H1 (cell line): Measurements from ENCODE around the gene CDCP1. TPM values are rescaled to one million over a fixed set of nuclear protein-coding genes. Genes with fewer than 3 reads are reported as not detected.

ENCODE experiments used
- CTCF ChIA-PET: fragments of 300-600 bp; sonication (Branson Sonifier 250); formaldehyde crosslinking; loops from one replicate; lab custom pipeline; 2021; ENCODE audit not compliant: partially characterized antibody; lab: Charles Lee
- POLR2A ChIA-PET: fragments of 300-600 bp; sonication (Branson Sonifier 250); formaldehyde crosslinking; loops from one replicate; lab custom pipeline; 2021; ENCODE audit warnings: inconsistent platforms; ENCODE audit not compliant: partially characterized antibody; lab: Charles Lee
- DNase-seq, 2 experiments: peaks; one replicate each; pipeline versions ENCODE4 v3.0.0 to v3.0.0-alpha.2; 2010 to 2022; ENCODE audit warnings: low spot score in 2 of 2, low read depth in 1 of 2, mixed read lengths in 1 of 2
- FAIRE-seq: peaks from 2 replicates; lab custom pipeline; 2011; peaks lifted over from hg19 to GRCh38; lab: Jason Lieb, UNC
- H2AFZ ChIP-seq: 2 replicates; pipeline ENCODE4 v1.8.1; 2012; ENCODE audit warnings: low read length, inconsistent platforms
- H2AK5ac ChIP-seq: 2 replicates; pipeline ENCODE4 v1.6.1; 2013; ENCODE audit warnings: low read depth, low read length
- H2BK120ac ChIP-seq: replicated peaks from 2 replicates; pipeline ENCODE3; 2013; ENCODE audit warnings: low read depth, low read length, inconsistent platforms
- H2BK12ac ChIP-seq: 2 replicates; pipeline ENCODE4 v1.6.1; 2013; ENCODE audit warnings: low read depth, low read length
- H2BK15ac ChIP-seq: 2 replicates; pipeline ENCODE4 v1.6.1; 2013; ENCODE audit warnings: low read length
- H2BK20ac ChIP-seq: 2 replicates; pipeline ENCODE4 v1.6.1; 2013; ENCODE audit warnings: low read length
- H2BK5ac ChIP-seq: 2 replicates; pipeline ENCODE4 v1.6.1; 2013; ENCODE audit warnings: low read depth, low read length
- H3K14ac ChIP-seq: 2 replicates; pipeline ENCODE4 v1.6.1; 2013; ENCODE audit warnings: inconsistent platforms; ENCODE audit not compliant: insufficient read length
- H3K18ac ChIP-seq: 2 replicates; pipeline ENCODE4 v1.6.1; 2013; ENCODE audit warnings: low read length; ENCODE audit errors: extremely low read depth
- H3K23ac ChIP-seq: 2 replicates; pipeline ENCODE4 v1.6.1; 2013; ENCODE audit warnings: inconsistent platforms; ENCODE audit not compliant: insufficient read length
- H3K23me2 ChIP-seq: 2 replicates; pipeline ENCODE4 v1.6.1; 2013; ENCODE audit warnings: low read depth, low read length
- H3K27ac ChIP-seq: 2 replicates; pipeline ENCODE4 v1.6.1; 2011; ENCODE audit warnings: low read depth, low read length, inconsistent platforms
- H3K27me3 ChIP-seq, 4 experiments: replicated peaks in 1 of 4; 1 replicate in 1 of 4; 2 replicates in 3 of 4; pipeline versions ENCODE4 v1.6.1 to v1.8.1; 2011 to 2013; ENCODE audit warnings: low read length in 3 of 4, mild to moderate bottlenecking in 3 of 4, inconsistent platforms in 2 of 4, mixed read lengths in 2 of 4, moderate library complexity in 1 of 4; ENCODE audit not compliant: control insufficient read depth in 3 of 4, insufficient read depth in 3 of 4; ENCODE audit errors: extremely low read depth in 1 of 4
- H3K36me3 ChIP-seq, 4 experiments: 2 replicates each; pipeline versions ENCODE4 v1.6.1 to v1.8.1; 2011 to 2013; ENCODE audit warnings: mild to moderate bottlenecking in 4 of 4, low read length in 3 of 4, moderate library complexity in 2 of 4, control low read depth in 1 of 4, inconsistent platforms in 1 of 4; ENCODE audit not compliant: insufficient read depth in 4 of 4, control insufficient read depth in 2 of 4
- H3K4ac ChIP-seq: replicated peaks from 2 replicates; pipeline ENCODE3; 2013; ENCODE audit warnings: low read length, low read depth, mixed read lengths, inconsistent platforms; ENCODE audit not compliant: insufficient read length
- H3K4me1 ChIP-seq, 4 experiments: replicated peaks in 1 of 4; 1 replicate in 1 of 4; 2 replicates in 3 of 4; pipeline versions ENCODE4 v1.6.1 to v1.8.1; 2011 to 2013; ENCODE audit warnings: low read length in 3 of 4, inconsistent platforms in 2 of 4, mixed read lengths in 1 of 4; ENCODE audit not compliant: insufficient read depth in 4 of 4, control insufficient read depth in 3 of 4
- H3K4me2 ChIP-seq, 2 experiments: 2 replicates each; pipeline versions ENCODE4 v1.6.1 to v1.8.1; 2011 to 2013; ENCODE audit warnings: low read depth in 2 of 2, low read length in 2 of 2, control low read depth in 1 of 2, inconsistent platforms in 1 of 2, mild to moderate bottlenecking in 1 of 2; ENCODE audit not compliant: insufficient read depth in 1 of 2
- H3K4me3 ChIP-seq, 4 experiments: fragments of 200-600, 300-600 bp in 1 of 4; sonication (generic), shearing (Covaris generic), sonication (Bioruptor Twin) in 1 of 4; 2 replicates each; pipeline versions ENCODE4 v1.5.1 to v1.8.1; 2011 to 2016; ENCODE audit warnings: low read length in 4 of 4, low read depth in 3 of 4, control low read depth in 2 of 4, inconsistent platforms in 2 of 4, mild to moderate bottlenecking in 2 of 4, mixed read lengths in 1 of 4, moderate library complexity in 1 of 4; ENCODE audit not compliant: insufficient read depth in 2 of 4; ENCODE audit errors: extremely low read depth in 1 of 4
- H3K56ac ChIP-seq: replicated peaks from 2 replicates; pipeline ENCODE3; 2013; ENCODE audit warnings: low read depth, mild to moderate bottlenecking, mixed read lengths, low read length, inconsistent platforms; ENCODE audit not compliant: insufficient read length
- H3K79me1 ChIP-seq: 2 replicates; pipeline ENCODE4 v1.6.1; 2013; ENCODE audit warnings: low read depth, low read length, control low read depth
- H3K79me2 ChIP-seq, 2 experiments: 2 replicates each; pipeline versions ENCODE4 v1.6.1 to v1.8.1; 2012 to 2013; ENCODE audit warnings: low read length in 2 of 2, mild to moderate bottlenecking in 2 of 2, inconsistent platforms in 1 of 2; ENCODE audit not compliant: insufficient read depth in 2 of 2, control insufficient read depth in 1 of 2
- H3K9ac ChIP-seq, 4 experiments: replicated peaks in 1 of 4; 1 replicate in 1 of 4; 2 replicates in 3 of 4; pipeline versions ENCODE4 v1.6.1 to v1.8.1; 2011 to 2013; ENCODE audit warnings: low read depth in 3 of 4, low read length in 3 of 4, control low read depth in 2 of 4, mild to moderate bottlenecking in 2 of 4, moderate library complexity in 2 of 4, inconsistent platforms in 1 of 4; ENCODE audit errors: extremely low read depth in 1 of 4
- H3K9me3 ChIP-seq, 2 experiments: 2 replicates each; pipeline versions ENCODE4 v1.6.1 to v1.8.1; 2012 to 2013; ENCODE audit warnings: mild to moderate bottlenecking in 2 of 2, moderate library complexity in 2 of 2, control low read depth in 1 of 2, inconsistent platforms in 1 of 2, low read depth in 1 of 2, low read length in 1 of 2, mixed read lengths in 1 of 2; ENCODE audit not compliant: insufficient read depth in 2 of 2
- H4K20me1 ChIP-seq, 2 experiments: replicated peaks in 1 of 2; 2 replicates each; pipeline versions ENCODE3 to v1.8.1; 2011 to 2013; ENCODE audit warnings: inconsistent platforms in 2 of 2, low read length in 2 of 2, mild to moderate bottlenecking in 1 of 2; ENCODE audit not compliant: insufficient read depth in 2 of 2, control insufficient read depth in 1 of 2
- H4K5ac ChIP-seq: 2 replicates; pipeline ENCODE4 v1.6.1; 2013; ENCODE audit warnings: low read length, low read depth, mixed read lengths, inconsistent platforms; ENCODE audit not compliant: insufficient read length
- H4K8ac ChIP-seq: 2 replicates; pipeline ENCODE4 v1.8.0; 2013; ENCODE audit warnings: mild to moderate bottlenecking, moderate library complexity, low read length, inconsistent platforms; ENCODE audit not compliant: insufficient read depth; ENCODE audit errors: extremely low read depth
- H4K91ac ChIP-seq: replicated peaks from 2 replicates; pipeline ENCODE3; 2013; ENCODE audit warnings: low read length, mixed read lengths, inconsistent platforms; ENCODE audit not compliant: insufficient read length
- BACH1 ChIP-seq: IDR thresholded peaks from 2 replicates; pipeline ENCODE4 v1.6.1; 2012; ENCODE audit warnings: low read length, improper control_type of control experiment
- CHD1 ChIP-seq: IDR thresholded peaks from 2 replicates; pipeline ENCODE4 v1.6.1; 2012; ENCODE audit warnings: low read depth, low read length, improper control_type of control experiment
- CREB1 ChIP-seq: IDR thresholded peaks from 2 replicates; pipeline ENCODE4 v1.6.1; 2012; ENCODE audit warnings: inconsistent platforms
- EGR1 ChIP-seq: IDR thresholded peaks from 2 replicates; pipeline ENCODE4 v1.6.1; 2011; ENCODE audit warnings: low read depth, low read length, borderline replicate concordance
- JUN ChIP-seq: IDR thresholded peaks from 2 replicates; pipeline ENCODE4 v1.6.1; 2011; ENCODE audit warnings: low read depth, mild to moderate bottlenecking, improper control_type of control experiment, low read length
- KDM4A ChIP-seq: IDR thresholded peaks from one replicate; pipeline ENCODE4 v1.7.1; 2012; ENCODE audit warnings: low read depth, mild to moderate bottlenecking, moderate library complexity, low read length, inconsistent platforms; ENCODE audit not compliant: severe bottlenecking
- KDM5A ChIP-seq: fragments of 200-600 bp; IDR thresholded peaks from 2 replicates; pipeline ENCODE4 v1.7.1; 2012; ENCODE audit warnings: mild to moderate bottlenecking, low read length, inconsistent platforms, mixed read lengths
- MAFK ChIP-seq: IDR thresholded peaks from 2 replicates; pipeline ENCODE4 v1.6.1; 2012; ENCODE audit warnings: low read depth, mild to moderate bottlenecking, improper control_type of control experiment, low read length
- RAD21 ChIP-seq, 2 experiments: IDR thresholded peaks in 1 of 2; conservative IDR thresholded peaks in 1 of 2; 2 replicates each; pipeline ENCODE4 v1.6.1; 2011; ENCODE audit warnings: low read depth in 2 of 2, low read length in 2 of 2, improper control_type of control experiment in 1 of 2, inconsistent platforms in 1 of 2, mild to moderate bottlenecking in 1 of 2, moderate library complexity in 1 of 2
- SIN3A ChIP-seq, 2 experiments: IDR thresholded peaks in 1 of 2; conservative IDR thresholded peaks in 1 of 2; 2 replicates each; pipeline ENCODE4 v1.6.1; 2011 to 2012; ENCODE audit warnings: low read length in 2 of 2, improper control_type of control experiment in 1 of 2, low read depth in 1 of 2, mild to moderate bottlenecking in 1 of 2
- SIRT6 ChIP-seq: IDR thresholded peaks from one replicate; pipeline ENCODE4 v1.7.1; 2012; ENCODE audit warnings: low read length, inconsistent platforms
- SUZ12 ChIP-seq: fragments of 200-600 bp; sonication (generic); IDR thresholded peaks from 2 replicates; pipeline ENCODE4 v1.6.1; 2012; ENCODE audit warnings: mild to moderate bottlenecking, inconsistent platforms, low read length, moderate library complexity, mixed read lengths
- TAF1 ChIP-seq: IDR thresholded peaks from 2 replicates; pipeline ENCODE4 v1.6.1; 2011; ENCODE audit warnings: mild to moderate bottlenecking, low read depth, low read length
- WGBS, 2 experiments: shearing (Covaris generic) in 1 of 2; methylation state at CpG; one replicate each; pipeline versions ENCODE4 v1.1.6 to v1.1.7; 2013 to 2015; ENCODE audit warnings: low lambda C conversion rate in 2 of 2, mixed read lengths in 2 of 2, inconsistent platforms in 1 of 2, low coverage in 1 of 2, missing lambda C conversion rate in 1 of 2; ENCODE audit not compliant: insufficient replicate concordance in 2 of 2, insufficient coverage in 1 of 2, insufficient read length in 1 of 2; ENCODE audit errors: extremely low coverage in 1 of 2, missing lambda C conversion rate in 1 of 2; 5-methylcytosine and 5-hydroxymethylcytosine counted together
- polyA plus RNA-seq, 7 experiments: library from polyadenylated mRNA; depleted of rRNA in 3 of 7; stranded (reverse) in 5 of 7; unstranded in 2 of 7; fragments of >200 nt in 5 of 7; fragments of 200-250 nt in 2 of 7; gene quantifications; 1 replicate in 5 of 7; 2 replicates in 1 of 7; 4 replicates in 1 of 7; pipeline versions ENCODE4 v1.2.1 to v1.2.3, GENCODE V29; 2011 to 2013; ENCODE audit warnings: missing spikeins in 2 of 7, mixed read lengths in 2 of 7
- total RNA-seq: library from RNA; stranded (reverse); fragmentation: NEBNext Ultra II Directional; extraction: Animal tissue kit (Norgen Biotek cat#: 25700); gene quantifications from 2 replicates; pipeline ENCODE4 v1.2.1, GENCODE V29; 2021
- TF ChIP-seq, protein P1 (sequence below): IDR thresholded peaks from 2 replicates; pipeline ENCODE4 v1.6.1; 2011; ENCODE audit warnings: low read depth, mild to moderate bottlenecking, low read length; ENCODE audit not compliant: insufficient read depth

Gene CDCP1
- total and polyA plus RNA-seq, 2 of the 8 experiments (the other 6 are each of a cell fraction or from before 2014, with no cell fraction given), result 10.0 to 23.3 TPM

DNA sequence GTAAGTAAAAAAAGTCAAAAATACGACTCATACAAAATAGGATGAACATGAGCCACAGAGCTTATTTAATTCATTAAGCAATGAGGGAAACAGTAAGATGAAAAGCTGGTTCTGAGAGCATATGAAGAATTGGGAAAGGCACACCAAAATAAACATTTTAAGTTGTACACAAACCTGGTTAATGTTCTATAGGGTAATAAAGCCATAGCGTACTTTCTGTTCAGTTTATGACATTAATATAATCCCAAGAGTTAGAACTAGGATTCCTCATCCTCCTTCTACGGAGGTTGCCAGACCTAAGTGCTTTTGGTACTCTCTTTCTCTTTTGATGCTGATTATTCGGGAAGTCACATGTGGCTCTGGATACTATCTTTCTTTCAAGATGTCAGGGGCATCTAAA is 78.7 kb downstream of the CDCP1 start:
- Histone ChIP-seq H2AFZ (no peak overlapping the region), H3K79me1 (no peaks in the 10 kb centered on the region), H4K20me1 (no peaks in the 10 kb centered on the region), H2AK5ac (no peak overlapping the region), H2BK120ac (no peak overlapping the region), H3K23ac (no peak overlapping the region), H3K18ac (no peak overlapping the region), H3K14ac (no peak overlapping the region), H3K4me2 (no peak overlapping the region), H4K8ac (no peak overlapping the region), H2BK15ac (no peak overlapping the region), H3K27ac (no peak overlapping the region), H2BK12ac (no peak overlapping the region), H4K91ac (no peak overlapping the region), H3K79me2 (no peaks in the 10 kb centered on the region), H3K23me2 (no peaks in the 10 kb centered on the region), H2BK20ac (no peak overlapping the region), H2BK5ac (no peak overlapping the region), H3K56ac (no peak overlapping the region), H3K4me3 (no peak overlapping the region), H4K5ac (no peak overlapping the region), H3K4ac (no peak overlapping the region), H3K9ac (no peak overlapping the region), H3K36me3 (no peaks in the 10 kb centered on the region), H3K4me1 (no peaks in the 10 kb centered on the region), H3K27me3 (no peaks in the 10 kb centered on the region), H3K9me3 (no peaks in the 10 kb centered on the region)
- WGBS, 2 experiments, result 78% methylated on average over 3 of the region's 4 CpGs; no CpG with 5 or more reads in 1 of the 2 experiments
- POLR2A ChIA-PET, result no interaction called here
- DNase-seq (no peak), FAIRE-seq (no peak)
- CTCF ChIA-PET, result interaction anchor here (0.9 to 4.1 kb wide), 3 partner anchors 12 to 143 kb away, joined by 3 to 23 read pairs (median 13); no protein-coding TSS in a partner anchor
- TF ChIP-seq SUZ12 (no peak), SIN3A (conservative IDR thresholded peaks at IDR 0.05 in 1 of 2, IDR thresholded peaks at IDR 0.05 in 1 of 2; ENCODE audit: low read depth in 1 of 2, low read length in 2 of 2) (no peak), TAF1 (no peak), SIRT6 (no peak), CHD1 (no peak), JUN (no peak), EGR1 (no peak), BACH1 (no peak), KDM4A (no peak), CREB1 (no peak), MAFK (no peak), KDM5A (no peak), RAD21 (IDR thresholded peaks at IDR 0.05 in 1 of 2, conservative IDR thresholded peaks at IDR 0.05 in 1 of 2; ENCODE audit: low read depth in 2 of 2, low read length in 2 of 2) (no peak)
- TF ChIP-seq, protein P1, sequence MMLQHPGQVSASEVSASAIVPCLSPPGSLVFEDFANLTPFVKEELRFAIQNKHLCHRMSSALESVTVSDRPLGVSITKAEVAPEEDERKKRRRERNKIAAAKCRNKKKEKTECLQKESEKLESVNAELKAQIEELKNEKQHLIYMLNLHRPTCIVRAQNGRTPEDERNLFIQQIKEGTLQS, result no peak
